ENCODE measurements around the gene GALNT10.

GALNT10 gene

DNA sequence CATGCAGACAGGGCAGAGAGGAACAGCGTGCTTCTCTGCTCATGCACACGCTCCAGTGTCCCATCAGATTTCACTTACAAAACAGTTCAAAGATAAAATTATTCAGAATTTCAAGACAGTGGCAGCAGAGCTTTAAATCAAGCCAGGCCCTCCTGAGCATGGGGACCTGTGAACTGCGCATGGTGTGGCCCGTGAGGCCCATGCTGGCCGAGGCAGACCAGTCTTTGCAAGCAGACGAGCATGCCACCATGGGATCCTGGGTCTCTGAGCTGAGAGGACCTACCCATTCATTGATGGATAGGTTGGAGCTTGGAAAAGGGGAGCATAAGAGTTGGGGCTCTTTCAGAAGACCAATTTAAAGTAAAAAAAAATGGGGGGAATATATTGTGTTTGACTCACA is 220.3 kb downstream of the GALNT10 start:
- no peak for DNase-seq

DNA sequence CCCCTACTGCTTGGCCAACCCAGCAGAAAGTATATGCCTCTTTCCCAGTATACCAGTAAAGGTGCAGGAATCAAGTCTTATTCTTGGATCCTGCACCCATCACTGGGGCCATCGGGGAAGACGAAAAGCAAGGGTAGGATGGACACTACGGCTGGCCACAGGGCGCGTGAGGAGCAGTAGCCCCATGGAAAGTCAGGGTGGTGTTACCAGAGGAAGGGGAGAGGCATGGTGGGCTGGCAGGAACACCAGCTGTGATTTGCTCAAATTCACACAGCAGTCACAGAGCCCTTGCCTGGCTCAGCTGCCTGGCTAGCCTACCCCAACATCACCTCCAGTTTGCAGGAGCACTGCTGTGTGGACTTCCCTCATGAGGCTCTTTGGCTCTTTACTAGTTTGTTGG is 220.8 kb downstream of the GALNT10 start:
- no peak for DNase-seq

DNA sequence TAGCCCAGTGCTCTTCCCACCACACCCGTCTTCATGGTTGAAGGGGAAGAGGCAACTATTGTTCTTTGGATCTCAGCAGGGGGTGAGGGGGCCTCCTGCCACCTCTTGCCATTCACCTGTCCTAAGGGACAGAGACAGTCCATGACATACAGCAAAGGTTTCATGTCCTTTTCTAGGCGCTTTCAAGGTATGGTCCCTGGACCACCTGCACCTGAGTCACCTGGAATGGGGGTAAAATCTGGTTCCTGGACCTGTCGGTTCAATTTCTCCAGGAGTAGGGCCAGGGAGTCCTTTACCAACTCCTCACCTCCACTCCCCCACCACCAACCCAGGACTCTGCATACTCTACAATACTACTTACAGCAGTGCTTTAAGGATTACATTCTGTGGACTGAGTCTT is 221.8 kb downstream of the GALNT10 start:
- DNase-seq: no peak

DNA sequence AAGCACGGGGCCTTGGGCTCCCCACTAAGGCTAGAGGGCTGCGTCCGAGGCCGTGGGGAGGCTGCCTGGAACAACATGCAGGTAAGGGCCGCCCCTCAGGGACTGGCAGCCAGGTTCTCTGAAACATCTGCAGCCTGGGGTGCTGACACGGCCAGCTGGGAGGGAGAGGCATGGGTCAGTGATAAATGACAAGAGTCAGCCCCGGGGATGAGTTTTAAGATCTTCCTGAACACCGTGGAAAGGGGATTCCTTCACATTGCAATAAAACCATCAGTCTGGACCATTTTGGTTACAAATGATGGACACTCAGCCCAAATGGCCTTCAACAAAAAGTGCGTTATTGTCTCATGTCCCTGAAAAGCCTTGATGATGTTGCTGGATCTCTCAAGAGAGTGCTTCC is 222.4 kb downstream of the GALNT10 start:
- no peak for DNase-seq

DNA sequence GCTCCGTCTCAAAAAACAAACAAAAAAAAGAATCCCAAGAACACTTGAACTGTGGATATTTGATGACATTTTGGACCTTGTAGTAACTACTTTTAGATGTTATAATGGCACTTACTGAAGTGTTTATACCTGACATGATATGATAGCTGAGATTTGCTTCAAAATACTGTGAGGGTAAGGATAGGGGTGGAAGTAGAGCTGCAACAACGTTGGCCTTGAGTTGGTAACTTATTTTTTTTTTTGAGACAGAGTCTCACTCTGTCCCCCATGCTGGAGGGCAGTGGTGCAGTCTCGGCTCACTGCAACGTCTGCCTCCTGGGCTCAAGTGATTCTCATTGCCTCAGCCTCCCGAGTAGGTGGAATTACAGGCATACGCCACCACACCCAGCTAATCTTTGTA is 224.6 kb downstream of the GALNT10 start:
- no peak for DNase-seq

DNA sequence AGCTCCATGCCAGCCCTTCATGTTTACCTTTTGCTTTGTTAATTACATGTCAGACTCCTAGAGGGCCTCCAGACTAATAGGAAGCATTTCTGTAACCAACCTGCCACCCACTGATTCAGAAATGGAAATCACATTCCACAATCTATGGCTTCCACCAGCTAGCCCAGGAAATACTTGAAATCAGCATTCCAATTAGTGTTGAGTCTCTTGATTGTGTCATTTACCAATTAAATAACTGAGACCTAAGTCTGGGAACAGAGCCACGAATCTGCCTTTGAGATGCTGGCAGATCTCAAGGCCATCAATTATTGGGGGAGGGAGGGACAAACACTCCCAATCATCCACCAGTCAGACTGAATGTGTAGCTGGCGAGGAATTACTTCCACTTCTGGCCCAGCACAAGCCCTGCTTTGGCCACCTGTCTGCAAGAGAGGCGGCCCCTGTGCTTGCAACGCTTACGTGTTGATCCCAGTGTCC is 227.8 kb downstream of the GALNT10 start:
- DNase-seq: no peak

DNA sequence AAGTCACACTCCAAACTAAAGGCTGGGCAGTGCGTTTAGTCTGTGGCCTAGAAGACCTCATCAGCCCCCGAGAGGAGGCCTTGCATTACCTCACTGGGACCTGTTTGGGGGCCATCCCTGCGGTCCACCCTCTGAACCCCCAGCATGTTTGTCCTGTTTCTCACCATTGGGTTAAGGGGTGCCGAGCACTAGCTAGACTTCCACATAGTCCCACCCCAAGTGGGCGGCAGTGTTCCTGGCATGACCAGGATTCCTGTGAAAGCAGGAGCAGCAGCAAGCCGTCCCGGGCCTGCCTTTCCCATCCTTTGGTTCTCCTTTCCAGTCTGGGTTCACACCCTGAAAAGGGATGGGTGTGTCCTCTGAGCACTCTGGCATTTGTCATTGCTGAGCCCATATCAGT is 228.7 kb downstream of the GALNT10 start:
- DNase-seq: no peak

DNA sequence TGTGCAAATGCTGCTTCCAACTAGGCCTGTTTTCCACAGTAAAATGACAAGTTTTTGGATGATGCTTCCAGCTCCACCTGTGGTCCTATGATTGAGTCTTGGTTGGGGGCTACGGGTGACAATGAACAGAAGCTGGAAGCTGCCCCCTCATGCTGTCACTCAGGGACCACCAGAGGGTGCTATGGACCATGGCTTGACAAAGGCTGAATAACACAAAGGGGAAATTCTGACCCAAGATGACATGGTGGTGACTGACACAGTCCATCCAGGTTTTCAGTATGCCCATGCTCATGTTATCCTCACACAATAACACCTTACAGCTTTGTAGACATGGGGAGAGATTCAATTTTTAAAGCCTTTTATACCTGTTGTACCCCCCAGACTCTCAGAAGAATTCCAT is 231.3 kb downstream of the GALNT10 start:
- DNase-seq: peak; percentile 8

DNA sequence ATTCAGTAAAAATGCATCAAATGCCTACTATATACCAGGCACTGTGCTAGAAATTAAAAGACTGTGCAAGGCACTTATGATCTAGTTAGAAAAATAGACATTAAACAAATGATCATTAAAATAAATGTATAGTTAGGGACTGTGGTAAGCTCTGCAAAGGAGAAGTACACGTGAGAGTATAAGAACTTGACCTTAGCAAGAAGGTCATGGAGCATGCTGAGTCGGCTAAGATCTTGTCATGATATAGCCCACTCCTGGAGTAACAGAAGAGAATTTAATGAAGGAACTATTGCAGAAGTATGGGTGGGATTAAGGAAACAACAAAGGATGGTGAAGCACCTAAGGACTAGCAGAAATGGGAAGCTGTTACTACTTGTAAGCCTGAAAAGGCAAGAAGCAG is 231.8 kb downstream of the GALNT10 start:
- no peak for DNase-seq

DNA sequence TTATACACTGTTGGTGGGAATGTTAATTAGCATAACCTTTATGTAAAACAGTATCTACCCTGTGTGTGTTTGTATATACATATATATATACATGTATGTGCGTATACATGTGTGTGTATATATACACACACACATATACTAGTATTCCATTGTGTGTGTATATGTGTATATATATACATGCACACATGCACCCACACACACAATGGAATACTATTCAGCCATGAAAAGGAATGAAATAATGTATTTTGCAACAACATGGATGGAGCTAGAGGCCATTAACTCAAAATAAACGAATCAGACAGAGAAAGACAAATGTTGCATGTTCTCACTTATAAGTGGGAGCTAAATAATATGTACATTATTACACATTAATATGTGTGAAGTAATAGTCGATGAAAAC is 237.7 kb downstream of the GALNT10 start:
- no peak for DNase-seq

DNA sequence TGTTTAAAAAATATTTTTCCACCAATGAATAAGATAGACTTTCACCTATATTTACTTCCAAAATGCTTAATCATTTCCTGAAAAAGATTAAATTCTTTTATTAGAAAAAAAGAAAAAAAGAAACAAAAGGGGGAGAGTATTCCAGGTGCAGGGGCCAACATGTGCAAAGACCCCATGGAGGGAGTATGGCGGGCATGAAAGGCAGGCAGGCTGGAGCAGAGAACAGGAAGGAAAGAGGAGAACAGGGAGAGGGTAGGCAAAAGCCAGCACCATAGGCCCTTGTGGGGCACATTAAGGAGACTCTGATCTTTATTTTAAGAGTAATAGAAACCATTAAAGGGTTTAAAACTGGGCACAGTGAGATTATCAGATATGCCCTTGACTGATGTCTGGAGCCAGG is 238.8 kb downstream of the GALNT10 start:
- no peak for DNase-seq

DNA sequence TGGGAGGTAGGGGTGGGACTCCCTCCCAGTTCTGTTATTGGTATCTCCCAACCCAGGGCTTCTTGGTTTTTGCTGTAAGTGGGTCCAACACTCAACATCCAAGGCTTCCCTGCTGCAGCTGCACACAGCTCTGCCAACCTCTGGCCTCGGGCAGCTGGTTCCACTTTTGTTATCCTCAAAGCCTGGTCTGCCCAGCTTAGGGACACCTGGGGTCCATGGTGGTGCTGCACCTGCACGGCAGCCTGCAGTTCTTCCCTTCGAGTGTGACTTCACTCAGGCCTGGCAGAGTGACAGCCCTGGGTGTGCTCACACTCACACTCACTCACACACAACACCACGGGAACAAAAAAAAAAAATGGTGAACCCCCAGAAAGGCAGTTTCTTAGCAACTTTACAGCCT is 239.9 kb downstream of the GALNT10 start:
- no peak for DNase-seq

DNA sequence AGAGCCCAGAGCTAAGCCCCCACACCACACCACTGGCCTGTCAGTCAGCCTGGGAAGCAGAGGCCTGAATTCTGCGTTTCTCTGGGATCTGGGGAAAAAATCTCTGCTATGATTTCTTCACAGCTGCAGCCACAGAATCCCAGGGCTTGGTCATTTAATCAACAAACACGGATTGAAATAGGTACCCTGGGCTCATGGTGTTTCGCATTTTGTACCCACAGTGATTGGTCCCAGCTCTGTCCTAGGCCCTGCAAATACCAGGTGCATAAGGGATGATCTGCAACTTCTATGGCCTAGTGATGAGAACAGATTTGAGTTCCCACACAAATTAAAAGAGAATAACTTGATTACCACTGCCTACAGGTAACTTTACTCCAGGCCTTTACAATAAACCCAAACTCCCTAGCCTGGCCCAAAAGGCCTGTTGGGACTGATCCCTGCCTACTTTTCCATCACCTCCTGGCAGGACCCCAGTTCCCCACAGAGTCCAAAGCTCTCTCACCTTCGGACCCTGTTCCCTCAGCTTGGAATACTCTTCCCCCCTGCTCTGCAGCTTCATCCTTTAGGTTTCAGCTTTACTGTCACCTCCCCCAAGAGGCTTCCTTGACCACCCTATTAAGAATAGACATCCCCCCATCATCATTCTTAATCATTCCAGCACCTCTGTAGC is 240.6 kb downstream of the GALNT10 start:
- no peak for DNase-seq

DNA sequence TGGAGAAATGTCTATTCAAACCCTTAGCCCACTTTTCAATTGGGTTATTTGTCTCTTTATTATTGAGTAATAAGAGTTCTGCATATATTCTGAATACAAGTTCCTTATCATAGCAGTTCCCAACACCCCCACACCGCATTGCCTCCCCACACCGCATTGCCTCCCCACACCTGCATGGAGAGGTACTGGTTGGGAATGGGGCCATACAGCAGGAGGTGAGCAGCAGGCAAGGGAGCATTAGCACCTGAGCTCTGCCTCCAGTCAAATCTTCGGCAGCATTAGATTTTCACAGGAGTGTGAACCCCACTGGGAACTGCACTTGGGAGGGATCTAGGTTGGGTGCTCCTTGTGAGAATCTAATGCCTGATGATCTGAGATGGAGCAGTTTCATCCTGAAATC is 244.7 kb downstream of the GALNT10 start:
- DNase-seq: no peak

DNA sequence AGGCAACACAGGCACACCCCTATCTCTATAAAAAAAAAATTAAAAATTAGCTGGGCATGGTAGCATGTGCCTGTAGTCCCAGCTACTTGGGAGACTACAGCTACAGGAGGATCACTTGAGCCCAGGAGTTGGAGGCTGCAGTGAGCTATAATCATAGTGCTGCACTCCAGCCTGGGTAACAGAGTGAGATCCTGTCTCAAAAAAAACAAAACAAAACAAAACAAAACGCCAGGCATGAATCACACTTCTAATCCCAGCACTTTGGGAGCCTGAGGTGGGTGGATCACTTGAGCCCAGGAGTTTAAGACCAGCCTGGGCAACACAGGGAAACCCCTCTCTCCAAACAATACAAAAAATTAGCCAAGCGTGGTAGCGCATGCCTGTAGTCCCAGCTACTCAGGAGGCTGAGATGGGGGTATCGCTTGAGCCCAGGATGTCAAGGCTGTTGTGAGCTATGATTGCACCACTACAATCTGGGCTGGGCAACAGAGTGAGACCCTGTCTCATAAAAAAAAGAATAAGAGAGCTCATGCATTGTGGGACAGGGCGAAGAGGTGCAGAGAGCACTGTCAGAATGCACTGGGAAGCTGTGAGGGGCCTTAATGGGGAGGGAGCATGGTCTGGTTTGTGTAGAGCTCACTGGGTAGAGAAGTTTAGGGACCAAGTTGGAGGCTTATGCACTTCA is 246.9 kb downstream of the GALNT10 start:
- no peak for DNase-seq

DNA sequence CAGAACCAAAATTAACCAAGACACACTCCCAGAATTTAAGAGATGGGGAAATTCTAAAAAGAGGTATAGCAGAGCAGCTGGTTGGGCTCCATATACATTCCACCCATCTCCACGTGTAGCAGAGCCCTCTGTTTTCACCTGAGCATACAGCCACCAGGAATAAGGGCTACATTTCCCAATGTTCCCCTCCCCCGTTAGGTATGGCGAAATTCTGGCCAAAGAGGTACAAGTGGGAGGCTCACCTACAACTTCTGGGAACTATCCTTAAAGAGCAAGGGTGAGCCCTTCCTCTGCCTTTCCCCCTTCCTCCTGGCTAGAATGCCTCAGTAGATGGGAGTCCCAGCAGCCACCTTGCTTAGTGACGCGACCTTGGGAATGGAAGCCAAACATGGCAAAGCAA is 250.0 kb downstream of the GALNT10 start:
- no peak for DNase-seq

DNA sequence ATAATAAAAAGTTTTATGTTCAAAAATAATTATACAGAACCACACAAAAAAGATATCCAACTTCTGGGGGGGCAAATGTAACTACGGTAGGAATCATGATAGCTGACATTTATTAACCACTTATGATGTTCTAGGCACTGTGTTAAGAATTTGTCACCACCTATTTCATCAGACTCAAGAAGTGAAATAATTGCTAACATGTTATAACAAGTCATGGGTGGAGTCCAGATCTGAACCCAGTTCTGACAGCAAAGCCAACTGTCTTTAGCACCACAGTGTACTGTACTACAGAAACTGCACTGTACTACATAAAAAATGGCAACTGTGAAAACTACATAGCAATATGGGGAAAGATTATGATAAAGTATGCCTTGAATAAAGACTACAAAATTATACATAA is 252.3 kb downstream of the GALNT10 start:
- DNase-seq: peak; percentile 9

DNA sequence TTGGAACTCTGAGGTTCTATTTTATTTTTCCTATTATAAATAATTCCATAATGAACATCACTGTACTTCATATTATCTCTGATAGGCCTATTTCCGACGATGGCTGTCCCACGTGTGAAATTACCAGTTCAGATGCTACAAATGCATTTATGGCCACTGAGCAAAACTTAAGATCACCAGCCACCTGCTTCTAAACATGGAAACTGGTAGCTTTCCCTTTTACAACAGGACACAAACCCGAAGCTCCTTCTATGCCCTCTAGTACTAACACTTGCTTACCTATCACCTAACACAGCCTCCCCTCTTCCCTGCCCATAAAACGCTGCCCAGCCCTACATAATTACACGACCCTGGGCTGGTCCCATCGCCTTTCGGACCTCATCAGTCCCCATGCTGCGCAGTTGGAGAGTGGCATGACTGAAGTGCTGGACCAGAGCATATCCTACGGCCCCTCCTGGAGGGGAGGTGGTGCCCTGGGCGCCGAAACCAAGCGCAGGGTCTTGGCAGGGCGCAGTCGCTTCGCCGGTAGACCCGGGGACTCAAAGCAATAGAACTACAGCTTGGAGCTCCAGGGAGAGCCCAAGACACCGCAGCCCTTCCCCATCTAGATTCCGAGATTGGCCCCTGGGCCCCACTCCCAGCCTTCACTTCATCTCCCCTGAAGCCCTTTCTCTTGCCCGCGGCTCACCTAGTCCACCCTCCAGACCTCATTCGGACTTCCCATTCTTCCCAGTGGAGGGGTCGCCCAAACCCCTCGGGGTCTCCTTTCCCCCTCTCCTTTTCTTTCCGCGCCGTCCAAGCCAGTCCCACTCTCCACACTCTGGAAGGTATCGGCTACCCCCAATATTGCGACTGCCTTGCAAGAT is 254.3 kb downstream of the GALNT10 start:
- DNase-seq: peak; percentile 3

DNA sequence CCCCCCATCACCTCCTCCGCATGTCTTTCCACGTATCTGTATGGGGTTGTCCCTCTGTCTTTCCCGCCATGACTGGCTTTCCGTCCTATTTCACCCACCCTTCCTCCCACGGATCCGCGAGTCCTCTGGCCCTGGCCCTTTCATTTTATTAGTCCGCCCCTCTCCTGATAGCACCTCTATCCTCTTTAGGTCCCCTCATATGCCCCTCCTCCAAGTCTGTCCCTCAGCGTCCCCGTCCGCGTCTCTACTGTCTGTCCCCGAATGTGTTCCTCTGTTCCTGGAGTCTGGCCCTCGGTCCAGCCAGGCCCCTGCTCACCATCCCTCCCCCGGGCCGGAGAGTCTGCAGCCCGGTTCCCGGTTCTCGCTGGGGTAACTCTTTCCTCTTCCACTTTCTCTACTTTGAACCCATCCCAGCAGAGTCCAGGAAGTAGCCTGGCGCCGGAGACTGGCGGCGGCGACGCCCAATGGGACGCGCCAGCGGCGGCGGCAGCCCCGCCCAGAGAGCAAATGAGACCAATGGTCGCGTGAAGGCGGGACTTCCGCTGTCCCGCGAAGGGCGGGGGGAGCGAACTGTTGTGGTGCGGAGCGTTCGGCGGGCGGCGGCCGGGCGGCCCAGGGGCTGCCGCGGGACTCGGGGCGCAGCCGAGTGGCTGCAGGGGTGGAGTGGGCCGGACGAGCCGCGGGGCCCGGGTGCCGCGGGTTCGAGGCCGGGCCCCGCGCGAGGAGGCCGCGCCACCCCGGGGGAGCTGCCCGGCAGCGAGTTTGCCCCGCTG is 255.1 kb downstream of the GALNT10 start, which contains the start of gene SAP30L:
Gene SAP30L (plus strand): TSS at position 576 of the 773 bp plus-strand sequence. CDS start 608 bp downstream, outside the sequence.
- peak; percentile 96 for DNase-seq

DNA sequence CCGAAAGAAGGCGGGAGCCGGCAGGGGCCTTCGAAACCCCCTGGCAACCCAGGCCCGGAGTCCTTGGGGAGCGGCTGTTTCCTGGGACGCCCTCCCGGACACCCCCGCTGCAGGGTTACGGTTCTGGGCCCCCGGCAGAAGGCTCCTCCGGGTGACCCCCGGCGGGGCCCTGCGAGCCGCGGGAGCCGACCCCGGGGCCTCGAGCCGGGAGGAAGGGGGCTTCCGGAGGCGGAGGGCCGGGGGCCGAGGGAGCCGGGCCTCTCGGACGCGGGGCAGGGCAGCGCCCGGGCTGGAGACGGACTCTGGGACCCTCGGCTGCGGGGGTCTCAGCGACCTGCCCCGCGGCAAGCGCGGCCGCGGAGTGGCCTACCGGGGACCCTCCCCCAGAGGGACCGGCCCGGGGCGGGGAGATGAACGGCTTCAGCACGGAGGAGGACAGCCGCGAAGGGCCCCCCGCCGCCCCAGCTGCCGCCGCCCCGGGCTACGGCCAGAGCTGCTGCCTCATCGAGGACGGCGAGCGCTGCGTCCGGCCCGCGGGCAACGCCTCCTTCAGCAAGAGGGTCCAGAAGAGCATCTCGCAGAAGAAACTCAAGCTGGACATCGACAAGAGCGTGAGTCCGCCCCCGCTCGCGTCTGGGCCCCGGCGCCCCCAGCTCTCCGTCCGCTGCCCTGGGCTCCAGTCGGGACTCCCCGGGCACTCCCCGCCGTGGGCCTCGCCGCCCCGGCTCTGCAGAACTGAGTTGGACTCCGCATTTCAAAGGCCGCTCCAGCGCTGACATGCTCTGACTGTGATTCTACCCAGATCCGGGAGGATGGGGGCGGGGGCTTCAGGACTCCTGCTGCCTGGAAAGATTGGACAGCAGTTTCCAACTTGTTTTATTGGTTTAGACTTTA is 255.9 kb downstream of the GALNT10 start:
- DNase-seq: peak; percentile 45

DNA sequence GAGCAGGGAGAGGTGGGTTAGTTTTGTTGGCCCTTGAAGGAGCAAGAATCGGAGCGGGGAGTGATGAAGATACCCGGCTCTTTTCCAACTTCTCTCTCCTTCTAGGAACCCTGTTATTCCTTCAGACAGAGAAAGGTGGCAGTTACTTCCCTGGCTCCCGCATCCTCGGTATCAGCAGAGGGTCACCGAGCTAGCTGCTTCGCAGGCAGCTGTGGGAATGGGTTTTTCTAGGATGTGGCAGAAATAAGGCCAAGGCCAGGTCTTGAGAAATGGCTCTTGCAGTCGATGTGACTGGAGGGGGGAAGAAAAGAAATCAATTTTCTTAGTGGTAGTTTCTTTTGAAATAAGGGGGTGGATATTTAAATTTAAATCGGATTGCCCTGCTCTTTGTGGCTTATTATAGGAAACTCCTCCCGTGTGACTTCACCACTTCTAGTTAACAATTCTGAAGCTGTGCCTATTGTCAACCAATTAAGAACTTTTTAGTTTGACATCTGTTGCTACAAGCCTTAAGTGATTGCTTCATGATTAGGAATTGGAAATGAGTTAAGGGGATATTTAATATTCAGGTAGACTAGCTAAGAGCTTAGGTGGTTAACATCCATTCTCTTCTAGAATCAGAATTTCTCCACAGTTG is 256.7 kb downstream of the GALNT10 start:
- peak; percentile 43 for DNase-seq
